Thoracic aorta (tissue), 2 donors: ENCODE data around the gene ERN1. TPM values are rescaled to one million over a fixed set of nuclear protein-coding genes. Genes with fewer than 3 reads are reported as not detected.
"Not testable (repeated sequence)": the region's sequence is repeated elsewhere in the genome, so short reads cannot be mapped to it uniquely, and the experiment has no call there.

Source experiments
- ATAC-seq: fragments of 150-250 bp; one replicate; pipeline ENCODE4 v1.8.0; 2017; ENCODE audit warnings: low read depth; ENCODE audit not compliant: insufficient number of reproducible peaks, low FRiP score
- DNase-seq: peaks from one replicate; pipeline ENCODE4 v3.0.0-alpha.2; 2020; ENCODE audit warnings: low spot score
- H3K27ac ChIP-seq, 2 donors: fragments of 200-600 bp; sonication (generic); 1 replicate in 1 of 2; 2 replicates in 1 of 2; pipeline ENCODE4 v1.5.1; 2016; ENCODE audit warnings: mild to moderate bottlenecking in 2 of 2, moderate library complexity in 2 of 2
- H3K27me3 ChIP-seq: fragments of 200-600 bp; sonication (generic); replicated peaks from 2 replicates; pipeline ENCODE4 v1.6.0; 2016; ENCODE audit warnings: mild to moderate bottlenecking; ENCODE audit not compliant: insufficient read depth
- H3K36me3 ChIP-seq: fragments of 200-600 bp; sonication (generic); one replicate; pipeline ENCODE4 v1.5.1; 2016
- H3K4me1 ChIP-seq, 2 donors: fragments of 200-600 bp; sonication (generic); 1 replicate in 1 of 2; 2 replicates in 1 of 2; pipeline versions ENCODE4 v1.5.1 to v1.6.0; 2016; ENCODE audit warnings: low read depth in 2 of 2, mild to moderate bottlenecking in 1 of 2; ENCODE audit not compliant: control insufficient read depth in 1 of 2
- H3K4me3 ChIP-seq: fragments of 200-600 bp; sonication (generic); 2 replicates; pipeline ENCODE4 v1.5.1; 2016; ENCODE audit warnings: mild to moderate bottlenecking
- H3K9me3 ChIP-seq: fragments of 200-600 bp; sonication (generic); 2 replicates; pipeline ENCODE4 v1.5.1; 2016
- CTCF ChIP-seq: fragments of 200-600 bp; sonication (generic); IDR thresholded peaks from one replicate; pipeline ENCODE4 v1.5.1; 2019; ENCODE audit warnings: antibody characterized with exemption
- total RNA-seq, 2 donors: library from RNA; depleted of rRNA; stranded (reverse); fragments of >200 nt; gene quantifications; one replicate each; pipeline versions ENCODE4 v1.1.0 to v1.2.3, GENCODE V29; 2016

The ERN1 gene
- total RNA-seq, 2 donors from 2014 or later = 13.0 to 22.7 TPM

- Histone ChIP-seq H3K27ac (peak overlapping the region; percentile 64 to 78), H3K27me3 (no peaks in the 10 kb centered on the region), H3K4me3 (no peak overlapping the region), H3K36me3 (no peaks in the 10 kb centered on the region), H3K4me1 (peaks cover 41 to 57% of the 10 kb centered on the region in 2 donors), H3K9me3 (no peaks in the 10 kb centered on the region)
- no peak for ATAC-seq
- no peak for TF ChIP-seq CTCF
- no peak for DNase-seq
These were observed 44.9 kb upstream of the ERN1 start for GRCh38 chr17:64174686-64175456.

GRCh38 chr17:64173646-64174045 lies 43.7 kb upstream of the ERN1 start:
- no peak for TF ChIP-seq CTCF
- Histone ChIP-seq H3K4me3 (no peak overlapping the region), H3K9me3 (no peaks in the 10 kb centered on the region), H3K27me3 (no peaks in the 10 kb centered on the region), H3K36me3 (no peaks in the 10 kb centered on the region), H3K27ac (peak overlapping the region in 1 of 2 donors; percentile 78), H3K4me1 (peaks cover 37 to 48% of the 10 kb centered on the region in 2 donors)
- no peak for ATAC-seq
- no peak for DNase-seq

GRCh38 chr17:64172510-64172909 lies 42.6 kb upstream of the ERN1 start:
- no peak for TF ChIP-seq CTCF
- no peaks in the 10 kb centered on the region for H3K36me3 ChIP-seq
- H3K4me3 ChIP-seq = no peak overlapping the region
- no peak overlapping the region for H3K27ac ChIP-seq
- no peak for ATAC-seq
- H3K4me1 ChIP-seq = peaks cover 29 to 36% of the 10 kb centered on the region in 2 donors
- DNase-seq = no peak
- H3K9me3 ChIP-seq = no peaks in the 10 kb centered on the region
- no peaks in the 10 kb centered on the region for H3K27me3 ChIP-seq

GRCh38 chr17:64171041-64171440 lies 41.1 kb upstream of the ERN1 start:
- Histone ChIP-seq H3K27ac (no peak overlapping the region), H3K4me3 (no peak overlapping the region), H3K9me3 (no peaks in the 10 kb centered on the region), H3K27me3 (no peaks in the 10 kb centered on the region), H3K4me1 (peaks cover 18 to 22% of the 10 kb centered on the region in 2 donors), H3K36me3 (no peaks in the 10 kb centered on the region)
- DNase-seq (no peak), ATAC-seq (no peak)
- no peak for TF ChIP-seq CTCF

GRCh38 chr17:64170286-64170685 lies 40.3 kb upstream of the ERN1 start:
- peaks cover 12 to 14% of the 10 kb centered on the region in 2 donors for H3K4me1 ChIP-seq
- H3K9me3 ChIP-seq = no peaks in the 10 kb centered on the region
- no peak overlapping the region for H3K27ac ChIP-seq
- DNase-seq = no peak
- no peak for TF ChIP-seq CTCF
- no peak for ATAC-seq
- no peaks in the 10 kb centered on the region for H3K27me3 ChIP-seq
- no peaks in the 10 kb centered on the region for H3K36me3 ChIP-seq
- H3K4me3 ChIP-seq = no peak overlapping the region

GRCh38 chr17:64167666-64168065 lies 37.7 kb upstream of the ERN1 start:
- not testable (repeated sequence) for H3K4me1 ChIP-seq, ATAC-seq, DNase-seq, H3K36me3 ChIP-seq, H3K27ac ChIP-seq, H3K9me3 ChIP-seq, H3K4me3 ChIP-seq, H3K27me3 ChIP-seq
